ENCODE data around the gene DEAF1. TPM values are rescaled to one million over a fixed set of nuclear protein-coding genes. Genes with fewer than 3 reads are reported as not detected.

The DEAF1 gene
- total RNA-seq, 1 experiment from 2014 or later: 31.9 TPM

GRCh38 chr11:637593-638521, 57.2 kb downstream of the DEAF1 start:
- H3K4me3 ChIP-seq (ENCODE audit: low read length): no peak overlapping the region
- H3K27me3 ChIP-seq (ENCODE audit: low read length): no peaks in the 10 kb centered on the region
- no peaks in the 10 kb centered on the region for H3F3A ChIP-seq (ENCODE audit: low read length, unreplicated experiment)
- H3K4me1 ChIP-seq (ENCODE audit: insufficient read depth, low read length): no peaks in the 10 kb centered on the region
- CTCF ChIA-PET: no interaction called here
- H3K9me3 ChIP-seq (ENCODE audit: low read length): no peaks in the 10 kb centered on the region
- no peaks in the 10 kb centered on the region for H3K36me3 ChIP-seq (ENCODE audit: low read depth, low read length)
- DNase-seq: no peak
- H2AFZ ChIP-seq (ENCODE audit: low read length): no peak overlapping the region
- H3K79me2 ChIP-seq (ENCODE audit: low read length): no peaks in the 10 kb centered on the region
- no peaks in the 10 kb centered on the region for H3K9me2 ChIP-seq (replicated peaks; ENCODE audit: low read length)
- intact Hi-C loops (cut with micrococcal nuclease): no loop called here
- no TSS peak for BruUV-seq (replicated peaks)
- no peak overlapping the region for H3K4me2 ChIP-seq (ENCODE audit: low read length)
- H4K20me1 ChIP-seq (ENCODE audit: low read length): no peaks in the 10 kb centered on the region
- ATAC-seq: no peak
- POLR2A ChIA-PET (ENCODE audit: unreplicated experiment): no interaction called here
- no peak overlapping the region for H3K9ac ChIP-seq (ENCODE audit: low read length)
- TF ChIP-seq, protein P1, sequence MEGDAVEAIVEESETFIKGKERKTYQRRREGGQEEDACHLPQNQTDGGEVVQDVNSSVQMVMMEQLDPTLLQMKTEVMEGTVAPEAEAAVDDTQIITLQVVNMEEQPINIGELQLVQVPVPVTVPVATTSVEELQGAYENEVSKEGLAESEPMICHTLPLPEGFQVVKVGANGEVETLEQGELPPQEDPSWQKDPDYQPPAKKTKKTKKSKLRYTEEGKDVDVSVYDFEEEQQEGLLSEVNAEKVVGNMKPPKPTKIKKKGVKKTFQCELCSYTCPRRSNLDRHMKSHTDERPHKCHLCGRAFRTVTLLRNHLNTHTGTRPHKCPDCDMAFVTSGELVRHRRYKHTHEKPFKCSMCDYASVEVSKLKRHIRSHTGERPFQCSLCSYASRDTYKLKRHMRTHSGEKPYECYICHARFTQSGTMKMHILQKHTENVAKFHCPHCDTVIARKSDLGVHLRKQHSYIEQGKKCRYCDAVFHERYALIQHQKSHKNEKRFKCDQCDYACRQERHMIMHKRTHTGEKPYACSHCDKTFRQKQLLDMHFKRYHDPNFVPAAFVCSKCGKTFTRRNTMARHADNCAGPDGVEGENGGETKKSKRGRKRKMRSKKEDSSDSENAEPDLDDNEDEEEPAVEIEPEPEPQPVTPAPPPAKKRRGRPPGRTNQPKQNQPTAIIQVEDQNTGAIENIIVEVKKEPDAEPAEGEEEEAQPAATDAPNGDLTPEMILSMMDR (conservative IDR thresholded peaks at IDR 0.05; ENCODE audit: low read depth, low read length): no peak
- no peak for TF ChIP-seq EZH2 (IDR thresholded peaks at IDR 0.05; ENCODE audit: low read length, unreplicated experiment)
- no peak for TF ChIP-seq EZH2phosphoT487 (IDR thresholded peaks at IDR 0.05; ENCODE audit: borderline replicate concordance, low read length)
- H3K27ac ChIP-seq (ENCODE audit: low read length): no peak overlapping the region

- Histone ChIP-seq H3K4me3 (ENCODE audit: low read length) (no peak overlapping the region), H3K9ac (ENCODE audit: low read length) (no peak overlapping the region), H3K9me3 (ENCODE audit: low read length) (no peaks in the 10 kb centered on the region), H4K20me1 (ENCODE audit: low read length) (no peaks in the 10 kb centered on the region), H3K9me2 (replicated peaks; ENCODE audit: low read length) (no peaks in the 10 kb centered on the region), H3K4me1 (ENCODE audit: insufficient read depth, low read length) (no peaks in the 10 kb centered on the region), H3K27ac (ENCODE audit: low read length) (no peak overlapping the region), H2AFZ (ENCODE audit: low read length) (no peak overlapping the region), H3K4me2 (ENCODE audit: low read length) (no peak overlapping the region), H3K79me2 (ENCODE audit: low read length) (no peaks in the 10 kb centered on the region), H3K36me3 (ENCODE audit: low read depth, low read length) (no peaks in the 10 kb centered on the region), H3F3A (ENCODE audit: low read length, unreplicated experiment) (no peaks in the 10 kb centered on the region), H3K27me3 (ENCODE audit: low read length) (no peaks in the 10 kb centered on the region)
- no TSS peak for BruUV-seq (replicated peaks)
- POLR2A ChIA-PET (ENCODE audit: unreplicated experiment): no interaction called here
- no peak for TF ChIP-seq EZH2phosphoT487 (IDR thresholded peaks at IDR 0.05; ENCODE audit: borderline replicate concordance, low read length)
- TF ChIP-seq, protein P1 (conservative IDR thresholded peaks at IDR 0.05; ENCODE audit: low read depth, low read length): no peak
- TF ChIP-seq EZH2 (IDR thresholded peaks at IDR 0.05; ENCODE audit: low read length, unreplicated experiment): no peak
- ATAC-seq: no peak
- intact Hi-C loops (cut with micrococcal nuclease): no loop called here
- CTCF ChIA-PET: no interaction called here
- no peak for DNase-seq
Measured at GRCh38 chr11:637333-637592, 57.8 kb downstream of the DEAF1 start.

All from PC-3 (cell line).